ENCODE measurements around the gene FBXL19. TPM values are rescaled to one million over a fixed set of nuclear protein-coding genes. Genes with fewer than 3 reads are reported as not detected.

FBXL19 gene
- total and polyA plus RNA-seq, 9 of the 15 experiments (the other 6 are each of a cell fraction or from before 2014, with no cell fraction given): 0.13 to 48.0 (median 13.5) TPM; not detected in 1

GRCh38 chr16:30924913-30925631, 1.7 kb downstream of the FBXL19 start:
- no peak for TF ChIP-seq SIX5 (IDR thresholded peaks at IDR 0.05; ENCODE audit: borderline replicate concordance in 1 of 2, insufficient read depth in 1 of 2, low read depth in 1 of 2, low read length in 2 of 2)
- no peak for TF ChIP-seq ZNF395 (CRISPR knock-in tag; IDR thresholded peaks at IDR 0.05)
- TF ChIP-seq SAP30 (IDR thresholded peaks at IDR 0.05; ENCODE audit: borderline replicate concordance, insufficient read depth, low read depth, low read length, poor library complexity, severe bottlenecking): no peak
- no peak for TF ChIP-seq NFYB (IDR thresholded peaks at IDR 0.05; ENCODE audit: extremely low read depth, insufficient read length)
- no peak for TF ChIP-seq PCBP2 (IDR thresholded peaks at IDR 0.05; ENCODE audit: low read depth, low read length, poor library complexity, severe bottlenecking)
- no peak for TF ChIP-seq OTX1 (CRISPR knock-in tag; IDR thresholded peaks at IDR 0.05)
- TF ChIP-seq ARID3B (CRISPR knock-in tag; IDR thresholded peaks at IDR 0.05; ENCODE audit: borderline replicate concordance): no peak
- TF ChIP-seq SMARCA4 (IDR thresholded peaks at IDR 0.05): no peak
- no peak for TF ChIP-seq ZNF347 (CRISPR knock-in tag; IDR thresholded peaks at IDR 0.05; ENCODE audit: low read depth)
- TF ChIP-seq SRF (CRISPR knock-in tag; IDR thresholded peaks at IDR 0.05): no peak
- TF ChIP-seq TAL1 (IDR thresholded peaks at IDR 0.05): no peak
- TF ChIP-seq CBFB (CRISPR knock-in tag; IDR thresholded peaks at IDR 0.05): no peak
- no peak for TF ChIP-seq NEUROD1 (IDR thresholded peaks at IDR 0.05; ENCODE audit: borderline replicate concordance, low read depth, low read length, partially characterized antibody)
- TF ChIP-seq MCM7 (IDR thresholded peaks at IDR 0.05): no peak
- TF ChIP-seq KAT7 (CRISPR knock-in tag; IDR thresholded peaks at IDR 0.05; ENCODE audit: borderline replicate concordance): no peak
- no peak for TF ChIP-seq TCFL5 (CRISPR knock-in tag; conservative IDR thresholded peaks at IDR 0.05)
- TF ChIP-seq ATF4 (CRISPR knock-in tag; IDR thresholded peaks at IDR 0.05): no peak
- Histone ChIP-seq H3K36me3 (ENCODE audit: control insufficient read depth, insufficient read depth, low read length) (peaks cover 44% of the 10 kb centered on the region; the same call in 2 of the 3 replicates), H3K9me1 (ENCODE audit: control insufficient read depth, insufficient read depth, low read length) (peaks cover 3% of the 10 kb centered on the region), H3K4me1 (replicated peaks in 1 of 2; ENCODE audit: control insufficient read depth in 2 of 2, insufficient read depth in 2 of 2, low read length in 2 of 2) (peaks cover 3 to 55% of the 10 kb centered on the region in 2 experiments; a peak in 4 of 5 replicates), H3K4me3 (peak overlapping the region; percentile 85), H3K4me2 (ENCODE audit: insufficient read depth, low read length) (peak overlapping the region; percentile 69), H2AFZ (ENCODE audit: low read depth, low read length) (no peak overlapping the region), H3K9ac (ENCODE audit: insufficient read depth in 1 of 2, low read depth in 2 of 2, low read length in 2 of 2) (peak overlapping the region; percentile 30 to 93; a peak in 3 of 4 replicates), H3K9me3 (replicated peaks; ENCODE audit: control insufficient read depth, insufficient read depth, low read depth, low read length) (no peaks in the 10 kb centered on the region), H3K79me2 (ENCODE audit: control insufficient read depth, insufficient read depth, low read length) (peaks cover 17% of the 10 kb centered on the region), H4K20me1 (replicated peaks; ENCODE audit: control insufficient read depth, insufficient read depth, low read length) (peaks cover 3% of the 10 kb centered on the region; the same call in 1 of the 2 replicates), H3K27ac (ENCODE audit: extremely low read depth, low read depth, low read length) (no peak overlapping the region), H3K27me3 (ENCODE audit: control insufficient read depth in 2 of 2, insufficient read depth in 2 of 2, low read length in 2 of 2) (no peaks in the 10 kb centered on the region; a peak in 1 of 5 replicates)
- intact Hi-C loops (cut with micrococcal nuclease): loop anchor here (5.0 kb wide), 3 partner anchors 48 to 268 kb away; partner anchors contain the start of gene FBRS
- in situ Hi-C loops (cut with MboI): loop anchor here (5.0 kb wide), 1 partner anchor 78 kb away; no protein-coding TSS in a partner anchor
- WGBS (ENCODE audit: insufficient coverage, low coverage, missing lambda C conversion rate): 75% methylated on average over 10 of the region's 11 CpGs
- ATAC-seq (no peak), FAIRE-seq (no peak), DNase-seq (ENCODE audit: extremely low read depth in 1 of 4, low spot score in 3 of 4) (no peak)
- BruUV-seq (replicated peaks): TSS peak; percentile 48
- ChIA-PET POLR2A (interaction anchor here (0.5 to 1.5 kb wide), 2 partner anchors 108 to 255 kb away, joined by 3 to 5 read pairs; partner anchors contain the start of genes FUS and STX4), CTCF (ENCODE audit: low intra/inter-chr PET ratio) (no interaction called here)

Data from K562 (cell line).